Activated B cell treated with CpG ODN at 0.5 μM for 24 hours (primary cell): Measurements from ENCODE around the gene IGF1. TPM values are rescaled to one million over a fixed set of nuclear protein-coding genes. Genes with fewer than 3 reads are reported as not detected.

ENCODE experiments used
- ATAC-seq: fragments of 200-7000 bp; cut with Tn5 transposase; one replicate; pipeline ENCODE4 v1.10.0; 2021; ENCODE audit warnings: low read depth, mild to moderate bottlenecking, moderate library complexity
- CTCF ChIA-PET: fragments of 350-600 bp; sonication (Branson Sonifier 250); formaldehyde crosslinking; loops from one replicate; lab custom pipeline; 2021; ENCODE audit warnings: antibody characterized with exemption; lab: Charles Lee
- POLR2A ChIA-PET: fragments of 350-600 bp; sonication (Branson Sonifier 250); formaldehyde crosslinking; loops from one replicate; lab custom pipeline; 2021; ENCODE audit warnings: antibody characterized with exemption; lab: Charles Lee
- DNase-seq: peaks from one replicate; pipeline ENCODE4 v3.0.0; 2022
- H3K27ac Mint-ChIP-seq: one replicate; pipeline ENCODE4 v1.8.0; 2020; ENCODE audit warnings: mixed read lengths
- H3K27me3 Mint-ChIP-seq: one replicate; pipeline ENCODE4 v1.8.0; 2021; ENCODE audit warnings: mixed read lengths
- H3K36me3 Mint-ChIP-seq: one replicate; pipeline ENCODE4 v1.8.0; 2021; ENCODE audit warnings: low read depth, mixed read lengths
- H3K4me1 Mint-ChIP-seq: one replicate; pipeline ENCODE4 v1.8.0; 2021; ENCODE audit warnings: mixed read lengths
- H3K4me3 Mint-ChIP-seq: one replicate; pipeline ENCODE4 v1.8.0; 2020; ENCODE audit warnings: mild to moderate bottlenecking, mixed read lengths
- H3K9me3 Mint-ChIP-seq: one replicate; pipeline ENCODE4 v1.8.0; 2020; ENCODE audit warnings: mixed read lengths
- intact Hi-C: fragments of 100-400 bp; cut with micrococcal nuclease; formaldehyde crosslinking; loops from one replicate; pipeline ENCODE4 v1.15.1; 2024
- total RNA-seq: library from RNA; stranded (reverse); gene quantifications from 2 replicates; pipeline ENCODE4 v1.2.3, GENCODE V29; 2022
- TF ChIP-seq, protein P1 (sequence below): fragments of 200-600 bp; IDR thresholded peaks from one replicate; pipeline ENCODE4 v1.8.0; 2022; ENCODE audit warnings: antibody characterized with exemption, mild to moderate bottlenecking

IGF1 gene
- total RNA-seq, 1 donor from 2014 or later, result not detected

DNA sequence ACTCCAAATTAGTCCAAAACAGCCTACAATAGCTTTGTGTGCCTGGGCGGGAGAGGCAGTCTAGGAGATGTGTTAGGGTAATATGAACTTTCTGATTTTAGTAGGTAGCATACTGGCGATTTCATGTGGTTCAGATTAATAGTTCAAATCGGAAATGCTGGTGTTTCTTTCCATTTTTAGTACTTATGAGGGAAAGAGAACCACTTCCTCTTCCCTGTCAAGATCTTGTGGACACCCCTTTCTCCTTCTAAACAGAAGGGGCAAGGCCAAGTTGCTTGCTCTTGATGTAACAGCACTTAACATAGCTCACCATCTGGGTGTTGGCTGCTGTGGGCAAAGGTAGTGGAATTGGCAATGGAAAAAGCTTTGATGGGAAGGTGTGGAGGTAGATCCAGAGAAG, 32.2 kb upstream of the IGF1 start:
- Mint-ChIP-seq H3K27ac (no peak overlapping the region), H3K4me1 (no peaks in the 10 kb centered on the region), H3K4me3 (no peak overlapping the region), H3K27me3 (peaks cover 6% of the 10 kb centered on the region), H3K36me3 (no peaks in the 10 kb centered on the region), H3K9me3 (no peaks in the 10 kb centered on the region)
- TF ChIP-seq, protein P1, sequence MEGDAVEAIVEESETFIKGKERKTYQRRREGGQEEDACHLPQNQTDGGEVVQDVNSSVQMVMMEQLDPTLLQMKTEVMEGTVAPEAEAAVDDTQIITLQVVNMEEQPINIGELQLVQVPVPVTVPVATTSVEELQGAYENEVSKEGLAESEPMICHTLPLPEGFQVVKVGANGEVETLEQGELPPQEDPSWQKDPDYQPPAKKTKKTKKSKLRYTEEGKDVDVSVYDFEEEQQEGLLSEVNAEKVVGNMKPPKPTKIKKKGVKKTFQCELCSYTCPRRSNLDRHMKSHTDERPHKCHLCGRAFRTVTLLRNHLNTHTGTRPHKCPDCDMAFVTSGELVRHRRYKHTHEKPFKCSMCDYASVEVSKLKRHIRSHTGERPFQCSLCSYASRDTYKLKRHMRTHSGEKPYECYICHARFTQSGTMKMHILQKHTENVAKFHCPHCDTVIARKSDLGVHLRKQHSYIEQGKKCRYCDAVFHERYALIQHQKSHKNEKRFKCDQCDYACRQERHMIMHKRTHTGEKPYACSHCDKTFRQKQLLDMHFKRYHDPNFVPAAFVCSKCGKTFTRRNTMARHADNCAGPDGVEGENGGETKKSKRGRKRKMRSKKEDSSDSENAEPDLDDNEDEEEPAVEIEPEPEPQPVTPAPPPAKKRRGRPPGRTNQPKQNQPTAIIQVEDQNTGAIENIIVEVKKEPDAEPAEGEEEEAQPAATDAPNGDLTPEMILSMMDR, result no peak
- CTCF ChIA-PET, result no interaction called here
- DNase-seq (no peak), ATAC-seq (no peak)
- intact Hi-C loops, result no loop called here
- POLR2A ChIA-PET, result no interaction called here

DNA sequence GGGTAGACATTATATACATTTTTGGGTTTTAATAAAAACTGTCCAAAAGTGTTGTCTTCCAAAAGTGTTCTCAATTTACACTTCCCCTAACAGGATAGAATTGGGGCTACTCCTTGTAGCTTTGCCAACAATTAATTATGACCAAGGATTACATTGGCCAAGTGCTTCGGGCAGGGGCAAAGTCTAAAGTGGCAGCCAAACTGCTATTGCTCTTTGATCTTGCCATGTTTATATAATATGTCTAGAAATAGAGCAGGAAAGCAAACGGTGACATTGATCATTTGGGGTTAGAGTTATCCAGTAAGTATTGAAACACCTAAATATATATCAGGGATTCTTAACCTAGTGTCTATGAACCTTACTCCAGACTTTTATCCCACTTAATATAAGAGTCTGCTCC, 31.2 kb upstream of the IGF1 start:
- no peak for ATAC-seq
- CTCF ChIA-PET, result no interaction called here

DNA sequence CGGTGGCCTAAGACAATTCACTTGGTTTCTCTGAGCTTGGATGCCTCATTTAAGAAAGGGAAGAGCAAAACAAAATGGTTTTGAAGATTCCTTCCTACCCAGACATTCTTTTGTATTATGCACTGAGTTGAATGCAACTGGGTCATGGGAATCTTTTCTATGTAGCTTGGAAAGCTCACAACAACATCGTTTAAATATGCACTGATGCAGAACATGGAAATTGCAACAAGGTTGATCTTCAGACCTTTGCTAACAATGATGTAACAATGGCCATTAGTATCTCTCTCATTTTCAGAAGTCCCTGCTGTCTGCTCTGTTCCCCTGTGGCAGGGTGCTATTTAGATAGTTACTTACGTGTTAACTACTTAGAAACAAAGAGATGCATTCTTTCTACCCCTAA, 30.1 kb upstream of the IGF1 start:
- Mint-ChIP-seq H3K4me3 (no peak overlapping the region), H3K36me3 (no peaks in the 10 kb centered on the region), H3K27me3 (peaks cover 8% of the 10 kb centered on the region), H3K27ac (no peak overlapping the region), H3K9me3 (no peaks in the 10 kb centered on the region), H3K4me1 (no peaks in the 10 kb centered on the region)
- ChIA-PET CTCF (no interaction called here), POLR2A (no interaction called here)
- TF ChIP-seq, protein P1, result no peak
- no peak for DNase-seq
- intact Hi-C loops, result no loop called here
- ATAC-seq, result no peak

More for the DNA sequence above, 31.2 kb upstream of the IGF1 start:
- POLR2A ChIA-PET, result no interaction called here
- Mint-ChIP-seq H3K9me3 (no peaks in the 10 kb centered on the region), H3K4me3 (no peak overlapping the region), H3K27ac (no peak overlapping the region), H3K27me3 (peaks cover 8% of the 10 kb centered on the region), H3K36me3 (no peaks in the 10 kb centered on the region), H3K4me1 (no peaks in the 10 kb centered on the region)
- DNase-seq, result no peak
- TF ChIP-seq, protein P1, result no peak
- intact Hi-C loops, result no loop called here

GRCh38 chr12:102510031-102510430, 29.7 kb upstream of the IGF1 start:
- Mint-ChIP-seq H3K4me1 (no peaks in the 10 kb centered on the region), H3K9me3 (no peaks in the 10 kb centered on the region), H3K4me3 (no peak overlapping the region), H3K27me3 (peaks cover 8% of the 10 kb centered on the region), H3K36me3 (no peaks in the 10 kb centered on the region), H3K27ac (no peak overlapping the region)
- CTCF ChIA-PET, result no interaction called here
- intact Hi-C loops, result no loop called here
- TF ChIP-seq, protein P1, result no peak
- ATAC-seq, result no peak
- DNase-seq, result no peak
- POLR2A ChIA-PET, result no interaction called here

GRCh38 chr12:102509123-102509626, 28.8 kb upstream of the IGF1 start:
- Mint-ChIP-seq H3K4me1 (no peaks in the 10 kb centered on the region), H3K27me3 (peaks cover 3% of the 10 kb centered on the region), H3K4me3 (no peak overlapping the region), H3K27ac (no peak overlapping the region), H3K36me3 (no peaks in the 10 kb centered on the region), H3K9me3 (no peaks in the 10 kb centered on the region)
- ChIA-PET CTCF (no interaction called here), POLR2A (no interaction called here)
- no peak for DNase-seq
- no peak for ATAC-seq
- TF ChIP-seq, protein P1, result no peak
- intact Hi-C loops, result no loop called here
